ENCODE measurements around the gene COPG1. TPM values are rescaled to one million over a fixed set of nuclear protein-coding genes. Genes with fewer than 3 reads are reported as not detected.

COPG1 gene
- total RNA-seq: 105 TPM

DNA sequence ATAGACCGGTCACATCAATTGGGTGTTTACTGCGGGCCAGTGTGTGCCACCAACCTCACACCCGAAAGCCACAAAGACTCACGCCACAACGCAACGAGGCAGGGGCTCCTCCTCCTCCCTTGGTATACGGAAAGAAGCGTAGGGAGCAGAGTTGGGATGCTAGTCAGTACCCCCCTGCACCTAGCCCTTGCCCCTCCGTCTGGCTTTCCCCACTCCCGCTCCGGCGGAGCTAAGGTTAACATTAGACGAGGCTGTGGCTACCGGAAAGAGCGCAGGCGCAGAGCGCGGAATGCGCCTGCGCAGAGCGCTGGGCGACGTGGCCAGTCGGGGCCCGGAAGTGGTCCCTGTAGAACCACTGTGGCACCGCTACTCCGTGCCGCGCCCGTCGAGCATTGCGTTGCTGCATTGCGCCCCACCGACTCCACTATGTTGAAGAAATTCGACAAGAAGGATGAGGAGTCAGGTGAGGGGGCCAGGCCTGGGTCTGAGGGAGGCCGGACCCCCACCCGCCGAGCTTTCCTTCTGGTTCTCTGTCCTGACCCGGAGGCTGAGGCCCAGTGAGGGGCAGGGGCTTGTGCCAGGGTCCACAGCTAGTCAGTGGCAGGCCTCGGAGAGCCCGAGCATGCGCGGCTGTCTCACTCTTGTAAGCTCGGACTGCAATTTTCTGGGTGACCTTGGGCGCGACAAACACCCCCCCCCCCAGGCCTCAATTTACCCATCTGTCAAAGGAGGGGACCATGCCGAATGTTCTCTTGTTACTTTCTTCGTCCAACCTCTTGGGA is at the start of gene COPG1:
COPG1 (plus strand) TSS at position 323 of the 782 bp plus-strand sequence; CDS start at position 427, 104 bp downstream.

DNA sequence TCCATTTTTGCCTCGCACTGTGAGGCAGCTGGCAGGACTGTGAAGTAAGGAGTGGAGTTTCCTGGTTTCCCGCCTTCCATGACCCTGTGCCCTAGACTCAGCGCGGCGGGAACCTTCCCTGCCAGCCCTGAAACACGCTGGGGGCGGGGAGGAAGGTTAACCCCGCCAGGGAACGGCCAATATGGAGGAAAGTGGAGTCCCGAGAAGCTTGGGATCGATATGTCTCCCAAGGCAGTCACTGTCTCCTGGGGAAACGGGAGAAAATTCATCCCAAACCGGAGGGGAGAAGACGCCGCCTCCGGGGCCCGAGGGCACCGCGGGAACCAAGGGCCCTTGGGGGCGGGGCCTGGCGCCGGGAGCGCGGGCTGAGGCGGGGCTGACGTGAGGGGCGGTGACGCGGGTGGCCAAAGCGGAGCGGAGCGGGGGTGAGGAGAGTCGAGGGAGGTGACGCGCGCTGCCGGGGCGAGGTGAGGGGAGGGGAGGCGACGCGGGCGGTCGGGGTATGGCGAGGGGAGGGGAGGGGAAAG is 29.1 kb downstream of the COPG1 start, which contains the start of gene HMCES:
HMCES (plus strand) TSS at position 432 of the 527 bp plus-strand sequence. CDS start 863 bp downstream, outside the sequence.

Small RNA genes within 50 kb of the gene (small RNA-seq; reads per million reads assigned to genes)
- gene MIR6826: not detected
- gene RPS27P12: not detected

Other genes starting within 250 kb of the COPG1 start
- gene EFCC1, start 248.3 kb upstream of the COPG1 start, total RNA-seq: 1.6 TPM
- not detected for gene GP9, start 188.8 kb upstream of the COPG1 start, total RNA-seq
- 3.0 TPM for gene RAB43, start 127.8 kb upstream of the COPG1 start, total RNA-seq
- gene ISY1, start 88.5 kb upstream of the COPG1 start, total RNA-seq: 13.4 TPM
- gene CNBP, start 65.7 kb upstream of the COPG1 start, total RNA-seq: 165 TPM
- gene HMCES, start 29.3 kb downstream of the COPG1 start, total RNA-seq: 20.8 TPM
- gene EFCAB12, start 179.0 kb downstream of the COPG1 start, total RNA-seq: 0.92 TPM
- gene MBD4, start 190.3 kb downstream of the COPG1 start, total RNA-seq: 24.9 TPM
- gene IFT122, start 190.6 kb downstream of the COPG1 start, total RNA-seq: 34.1 TPM